ENCODE measurements around the gene XRCC6.
"Not testable (repeated sequence)": the region's sequence is repeated elsewhere in the genome, so short reads cannot be mapped to it uniquely, and the experiment has no call there.

XRCC6 gene

GRCh38 chr22:41650821-41651220 lies 29.7 kb downstream of the XRCC6 start:
- DNase-seq (ENCODE audit: low read depth): no peak

- DNase-seq (ENCODE audit: low read depth): no peak
These were observed 33.2 kb downstream of the XRCC6 start for GRCh38 chr22:41654322-41654721.

- DNase-seq (ENCODE audit: low read depth): no peak
These were observed 35.5 kb downstream of the XRCC6 start for GRCh38 chr22:41656556-41656955.

- DNase-seq (ENCODE audit: low read depth): no peak
These were observed 36.6 kb downstream of the XRCC6 start for GRCh38 chr22:41657709-41658108.

- no peak for DNase-seq (ENCODE audit: low read depth)
These were observed 37.8 kb downstream of the XRCC6 start for GRCh38 chr22:41658869-41659268.

GRCh38 chr22:41659941-41660340 lies 38.8 kb downstream of the XRCC6 start:
- no peak for DNase-seq (ENCODE audit: low read depth)

- no peak for DNase-seq (ENCODE audit: low read depth)
These were observed 39.3 kb downstream of the XRCC6 start for GRCh38 chr22:41660416-41660815.

GRCh38 chr22:41661088-41661487 lies 40.0 kb downstream of the XRCC6 start:
- no peak for DNase-seq (ENCODE audit: low read depth)

GRCh38 chr22:41661713-41662112 lies 40.6 kb downstream of the XRCC6 start:
- no peak for DNase-seq (ENCODE audit: low read depth)

- not testable (repeated sequence) for DNase-seq (ENCODE audit: low read depth)
These were observed 42.5 kb downstream of the XRCC6 start for GRCh38 chr22:41663594-41663993.

GRCh38 chr22:41664490-41664889 lies 43.4 kb downstream of the XRCC6 start:
- no peak for DNase-seq (ENCODE audit: low read depth)

GRCh38 chr22:41664951-41665350 lies 43.9 kb downstream of the XRCC6 start:
- DNase-seq (ENCODE audit: low read depth): no peak

GRCh38 chr22:41668971-41669911 lies 48.1 kb downstream of the XRCC6 start:
- DNase-seq (ENCODE audit: low read depth): peak; percentile 92

GRCh38 chr22:41672096-41672495 lies 51.0 kb downstream of the XRCC6 start:
- DNase-seq (ENCODE audit: low read depth): not testable (repeated sequence)

GRCh38 chr22:41672780-41673509 lies 51.9 kb downstream of the XRCC6 start:
- DNase-seq (ENCODE audit: low read depth): no peak

GRCh38 chr22:41674846-41675340 lies 53.8 kb downstream of the XRCC6 start:
- DNase-seq (ENCODE audit: low read depth): no peak

- no peak for DNase-seq (ENCODE audit: low read depth)
These were observed 55.0 kb downstream of the XRCC6 start for GRCh38 chr22:41676134-41676533.

- DNase-seq (ENCODE audit: low read depth): no peak
These were observed 60.5 kb downstream of the XRCC6 start for GRCh38 chr22:41681616-41682015.

GRCh38 chr22:41682033-41682807 lies 61.1 kb downstream of the XRCC6 start:
- peak; percentile 52 for DNase-seq (ENCODE audit: low read depth)

GRCh38 chr22:41683052-41683451 lies 62.0 kb downstream of the XRCC6 start:
- DNase-seq (ENCODE audit: low read depth): no peak

GRCh38 chr22:41683616-41684015 lies 62.5 kb downstream of the XRCC6 start:
- DNase-seq (ENCODE audit: low read depth): no peak

- no peak for DNase-seq (ENCODE audit: low read depth)
These were observed 63.1 kb downstream of the XRCC6 start for GRCh38 chr22:41684194-41684593.
